Adipocyte (in vitro differentiated cells): ENCODE results near the gene HPCAL1.
"Not testable (repeated sequence)": the region's sequence is repeated elsewhere in the genome, so short reads cannot be mapped to it uniquely, and the experiment has no call there.

Source experiments
- DNase-seq: peaks from one replicate; pipeline ENCODE4 v3.0.0-alpha.2; 2015; ENCODE audit warnings: low read depth
- H3K27me3 ChIP-seq: replicated peaks from 2 replicates; pipeline ENCODE4 v1.7.0; 2013; ENCODE audit warnings: mild to moderate bottlenecking, low read length, moderate library complexity; ENCODE audit not compliant: control insufficient read depth, insufficient read depth
- H3K36me3 ChIP-seq: 2 replicates; pipeline ENCODE4 v1.7.0; 2013; ENCODE audit warnings: low read length, mild to moderate bottlenecking, moderate library complexity; ENCODE audit not compliant: control insufficient read depth, insufficient read depth, severe bottlenecking
- H3K4me1 ChIP-seq: 2 replicates; pipeline ENCODE4 v1.7.0; 2013; ENCODE audit warnings: mild to moderate bottlenecking, low read length, moderate library complexity; ENCODE audit not compliant: control insufficient read depth, insufficient read depth
- H3K4me3 ChIP-seq: 2 replicates; pipeline ENCODE4 v1.7.0; 2013; ENCODE audit warnings: mild to moderate bottlenecking, low read length, moderate library complexity
- H3K9ac ChIP-seq: 2 replicates; pipeline ENCODE4 v1.7.0; 2013; ENCODE audit warnings: mild to moderate bottlenecking, low read length, moderate library complexity
- H3K9me3 ChIP-seq: 2 replicates; pipeline ENCODE4 v1.7.0; 2013; ENCODE audit warnings: mild to moderate bottlenecking, low read length, moderate library complexity; ENCODE audit not compliant: control insufficient read depth

The HPCAL1 gene

GRCh38 chr2:10288606-10289005, 14.1 kb upstream of the HPCAL1 start:
- no peak overlapping the region for H3K9ac ChIP-seq
- no peaks in the 10 kb centered on the region for H3K36me3 ChIP-seq
- H3K4me3 ChIP-seq, result no peak overlapping the region
- H3K4me1 ChIP-seq, result peaks cover 25% of the 10 kb centered on the region
- peaks cover 2% of the 10 kb centered on the region for H3K9me3 ChIP-seq
- H3K27me3 ChIP-seq, result no peaks in the 10 kb centered on the region
- no peak for DNase-seq

- H3K4me1 ChIP-seq, result peaks cover 23% of the 10 kb centered on the region
- DNase-seq, result no peak
Measured at GRCh38 chr2:10289352-10289751, 13.4 kb upstream of the HPCAL1 start.

GRCh38 chr2:10289891-10290290, 12.8 kb upstream of the HPCAL1 start:
- DNase-seq, result peak; percentile 61
- Histone ChIP-seq H3K9me3 (peaks cover 13% of the 10 kb centered on the region), H3K4me1 (peaks cover 22% of the 10 kb centered on the region), H3K4me3 (no peak overlapping the region), H3K36me3 (no peaks in the 10 kb centered on the region), H3K9ac (no peak overlapping the region), H3K27me3 (no peaks in the 10 kb centered on the region)

More at GRCh38 chr2:10289352-10289751, 13.4 kb upstream of the HPCAL1 start:
- no peaks in the 10 kb centered on the region for H3K27me3 ChIP-seq
- no peaks in the 10 kb centered on the region for H3K36me3 ChIP-seq
- H3K4me3 ChIP-seq, result no peak overlapping the region
- H3K9ac ChIP-seq, result no peak overlapping the region
- peaks cover 10% of the 10 kb centered on the region for H3K9me3 ChIP-seq

GRCh38 chr2:10291376-10291775, 11.3 kb upstream of the HPCAL1 start:
- not testable (repeated sequence) for DNase-seq

GRCh38 chr2:10292033-10292432, 10.7 kb upstream of the HPCAL1 start:
- peaks cover 13% of the 10 kb centered on the region for H3K9me3 ChIP-seq
- no peak for DNase-seq
- no peak overlapping the region for H3K9ac ChIP-seq
- peaks cover 9% of the 10 kb centered on the region for H3K4me1 ChIP-seq
- no peaks in the 10 kb centered on the region for H3K36me3 ChIP-seq
- no peaks in the 10 kb centered on the region for H3K27me3 ChIP-seq
- H3K4me3 ChIP-seq, result no peak overlapping the region

More at GRCh38 chr2:10291376-10291775, 11.3 kb upstream of the HPCAL1 start:
- peaks cover 13% of the 10 kb centered on the region for H3K9me3 ChIP-seq
- not testable (repeated sequence) for H3K36me3 ChIP-seq, H3K4me1 ChIP-seq, H3K27me3 ChIP-seq, H3K4me3 ChIP-seq, H3K9ac ChIP-seq

- no peaks in the 10 kb centered on the region for H3K36me3 ChIP-seq
- no peaks in the 10 kb centered on the region for H3K27me3 ChIP-seq
- H3K4me1 ChIP-seq, result peaks cover 9% of the 10 kb centered on the region
- H3K9me3 ChIP-seq, result peaks cover 13% of the 10 kb centered on the region
- H3K4me3 ChIP-seq, result no peak overlapping the region
- DNase-seq, result no peak
- no peak overlapping the region for H3K9ac ChIP-seq
Measured at GRCh38 chr2:10293603-10294002, 9.1 kb upstream of the HPCAL1 start.

GRCh38 chr2:10294077-10294476, 8.6 kb upstream of the HPCAL1 start:
- DNase-seq, result no peak
- H3K9me3 ChIP-seq, result peaks cover 13% of the 10 kb centered on the region
- peaks cover 4% of the 10 kb centered on the region for H3K4me1 ChIP-seq
- H3K4me3 ChIP-seq, result no peak overlapping the region
- H3K36me3 ChIP-seq, result no peaks in the 10 kb centered on the region
- H3K9ac ChIP-seq, result no peak overlapping the region
- no peaks in the 10 kb centered on the region for H3K27me3 ChIP-seq

GRCh38 chr2:10295649-10296048, 7.1 kb upstream of the HPCAL1 start:
- not testable (repeated sequence) for H3K9ac ChIP-seq, H3K27me3 ChIP-seq, H3K4me1 ChIP-seq, H3K36me3 ChIP-seq, H3K4me3 ChIP-seq, DNase-seq
- H3K9me3 ChIP-seq, result peaks cover 13% of the 10 kb centered on the region

GRCh38 chr2:10296142-10296541, 6.6 kb upstream of the HPCAL1 start:
- DNase-seq, result no peak
- no peaks in the 10 kb centered on the region for H3K36me3 ChIP-seq
- no peaks in the 10 kb centered on the region for H3K27me3 ChIP-seq
- H3K4me1 ChIP-seq, result peaks cover 4% of the 10 kb centered on the region
- H3K9me3 ChIP-seq, result peaks cover 13% of the 10 kb centered on the region
- no peak overlapping the region for H3K9ac ChIP-seq
- H3K4me3 ChIP-seq, result no peak overlapping the region

GRCh38 chr2:10297191-10297830, 5.4 kb upstream of the HPCAL1 start:
- no peak for DNase-seq
- Histone ChIP-seq H3K27me3 (no peaks in the 10 kb centered on the region), H3K9ac (no peak overlapping the region), H3K36me3 (no peaks in the 10 kb centered on the region), H3K4me1 (peaks cover 4% of the 10 kb centered on the region), H3K9me3 (peaks cover 13% of the 10 kb centered on the region), H3K4me3 (no peak overlapping the region)

- Histone ChIP-seq H3K9ac (peak overlapping the region; percentile 10), H3K4me1 (peaks cover 4% of the 10 kb centered on the region), H3K9me3 (peaks cover 13% of the 10 kb centered on the region), H3K27me3 (no peaks in the 10 kb centered on the region), H3K36me3 (no peaks in the 10 kb centered on the region), H3K4me3 (no peak overlapping the region)
- DNase-seq, result peak; percentile 75
Measured at GRCh38 chr2:10297959-10298531, 4.7 kb upstream of the HPCAL1 start.

- H3K4me1 ChIP-seq, H3K27me3 ChIP-seq, H3K9ac ChIP-seq, H3K4me3 ChIP-seq, DNase-seq, H3K9me3 ChIP-seq, H3K36me3 ChIP-seq: not testable (repeated sequence)
Measured at GRCh38 chr2:10298777-10299176, 3.9 kb upstream of the HPCAL1 start.
